HepG2 (cell line): Measurements from ENCODE around the gene MYO15A. TPM values are rescaled to one million over a fixed set of nuclear protein-coding genes. Genes with fewer than 3 reads are reported as not detected.
A peak's percentile ranks its signal among the peaks of the same experiment; 100 is the strongest.

Experiments
- HMG20B ChIP-seq: conservative IDR thresholded peaks from 2 replicates; pipeline ENCODE4 v1.6.1; 2016; ENCODE audit warnings: missing genetic modification reagents, missing compliant biosample characterization
- HNF1A ChIP-seq, 2 experiments: sonication (generic) in 1 of 2; formaldehyde crosslinking in 1 of 2; IDR thresholded peaks; 2 replicates each; pipeline versions ENCODE4 v1.4.0 to v1.6.1; 2016 to 2020; ENCODE audit warnings: borderline replicate concordance in 1 of 2, low read depth in 1 of 2, mild to moderate bottlenecking in 1 of 2, missing genetic modification reagents in 1 of 2
- HNF4G ChIP-seq, 2 experiments: sonication (generic) in 1 of 2; formaldehyde crosslinking in 1 of 2; IDR thresholded peaks; 2 replicates each; pipeline versions ENCODE4 v1.4.0 to v1.6.1; 2011 to 2020; ENCODE audit warnings: borderline replicate concordance in 2 of 2, low read depth in 2 of 2, mild to moderate bottlenecking in 2 of 2, low read length in 1 of 2, missing genetic modification reagents in 1 of 2, moderate library complexity in 1 of 2
- REXO4 ChIP-seq: sonication (generic); formaldehyde crosslinking; IDR thresholded peaks from 2 replicates; pipeline ENCODE4 v1.8.0; 2022; ENCODE audit warnings: missing genetic modification reagents, mild to moderate bottlenecking, borderline replicate concordance
- RXRB ChIP-seq: IDR thresholded peaks from 2 replicates; pipeline ENCODE4 v1.6.1; 2016; ENCODE audit warnings: borderline replicate concordance, missing genetic modification reagents, missing compliant biosample characterization
- TBP ChIP-seq: sonication (generic); formaldehyde crosslinking; IDR thresholded peaks from 2 replicates; pipeline ENCODE4 v1.5.0; 2020; ENCODE audit warnings: missing genetic modification reagents
- ZSCAN25 ChIP-seq: sonication (generic); formaldehyde crosslinking; IDR thresholded peaks from 2 replicates; pipeline ENCODE4 v1.8.0; 2022; ENCODE audit warnings: mild to moderate bottlenecking, missing genetic modification reagents
- polyA plus RNA-seq, 8 experiments: library from polyadenylated mRNA; depleted of rRNA in 3 of 8; stranded (reverse) in 7 of 8; unstranded in 1 of 8; fragments of >200 nt; fragmentation: Illumina TruSeq in 4 of 8; extraction: Trizol in 4 of 8; gene quantifications; 2 replicates each; pipeline versions ENCODE4 v1.2.1 to v1.2.3, GENCODE V29; 2011 to 2016; ENCODE audit warnings: low read depth in 4 of 8, missing spikeins in 1 of 8, mixed read lengths in 1 of 8; ENCODE audit not compliant: insufficient read depth in 1 of 8
- total RNA-seq, 5 experiments: library from RNA; depleted of rRNA; stranded (reverse); fragments of >200 nt; fragmentation: Illumina TruSeq; extraction: Trizol; gene quantifications; 2 replicates each; pipeline ENCODE4 v1.2.3, GENCODE V29; 2016; ENCODE audit warnings: low read depth in 1 of 5
- TF ChIP-seq, protein P1 (sequence below), 2 experiments: fragments of 450-650 bp in 1 of 2; sonication (generic) in 1 of 2; formaldehyde crosslinking in 1 of 2; IDR thresholded peaks; 2 replicates each; pipeline versions ENCODE4 v1.6.1 to v1.8.0; 2016 to 2022; ENCODE audit warnings: antibody characterized with exemption in 1 of 2, mild to moderate bottlenecking in 1 of 2, missing genetic modification reagents in 1 of 2
- TF ChIP-seq, protein P2 (sequence below): sonication (generic); formaldehyde crosslinking; IDR thresholded peaks from 2 replicates; pipeline ENCODE4 v1.4.0; 2020; ENCODE audit warnings: mild to moderate bottlenecking, missing genetic modification reagents

The MYO15A gene
- total and polyA plus RNA-seq, 2 of the 13 experiments (the other 11 are each of a cell fraction or from before 2014, with no cell fraction given) = 0.07 to 0.20 TPM

GRCh38 chr17:18138065-18138749 is 29.7 kb downstream of the MYO15A start (continued):
- TF ChIP-seq, protein P1, sequence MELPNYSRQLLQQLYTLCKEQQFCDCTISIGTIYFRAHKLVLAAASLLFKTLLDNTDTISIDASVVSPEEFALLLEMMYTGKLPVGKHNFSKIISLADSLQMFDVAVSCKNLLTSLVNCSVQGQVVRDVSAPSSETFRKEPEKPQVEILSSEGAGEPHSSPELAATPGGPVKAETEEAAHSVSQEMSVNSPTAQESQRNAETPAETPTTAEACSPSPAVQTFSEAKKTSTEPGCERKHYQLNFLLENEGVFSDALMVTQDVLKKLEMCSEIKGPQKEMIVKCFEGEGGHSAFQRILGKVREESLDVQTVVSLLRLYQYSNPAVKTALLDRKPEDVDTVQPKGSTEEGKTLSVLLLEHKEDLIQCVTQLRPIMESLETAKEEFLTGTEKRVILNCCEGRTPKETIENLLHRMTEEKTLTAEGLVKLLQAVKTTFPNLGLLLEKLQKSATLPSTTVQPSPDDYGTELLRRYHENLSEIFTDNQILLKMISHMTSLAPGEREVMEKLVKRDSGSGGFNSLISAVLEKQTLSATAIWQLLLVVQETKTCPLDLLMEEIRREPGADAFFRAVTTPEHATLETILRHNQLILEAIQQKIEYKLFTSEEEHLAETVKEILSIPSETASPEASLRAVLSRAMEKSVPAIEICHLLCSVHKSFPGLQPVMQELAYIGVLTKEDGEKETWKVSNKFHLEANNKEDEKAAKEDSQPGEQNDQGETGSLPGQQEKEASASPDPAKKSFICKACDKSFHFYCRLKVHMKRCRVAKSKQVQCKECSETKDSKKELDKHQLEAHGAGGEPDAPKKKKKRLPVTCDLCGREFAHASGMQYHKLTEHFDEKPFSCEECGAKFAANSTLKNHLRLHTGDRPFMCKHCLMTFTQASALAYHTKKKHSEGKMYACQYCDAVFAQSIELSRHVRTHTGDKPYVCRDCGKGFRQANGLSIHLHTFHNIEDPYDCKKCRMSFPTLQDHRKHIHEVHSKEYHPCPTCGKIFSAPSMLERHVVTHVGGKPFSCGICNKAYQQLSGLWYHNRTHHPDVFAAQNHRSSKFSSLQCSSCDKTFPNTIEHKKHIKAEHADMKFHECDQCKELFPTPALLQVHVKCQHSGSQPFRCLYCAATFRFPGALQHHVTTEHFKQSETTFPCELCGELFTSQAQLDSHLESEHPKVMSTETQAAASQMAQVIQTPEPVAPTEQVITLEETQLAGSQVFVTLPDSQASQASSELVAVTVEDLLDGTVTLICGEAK (IDR thresholded peaks at IDR 0.05) = no peak
- TF ChIP-seq, protein P1 (CRISPR knock-in tag; IDR thresholded peaks at IDR 0.05) = 0 out of 2 replicates have a peak, but pooled peaks have one; percentile 22
- TF ChIP-seq, protein P2, sequence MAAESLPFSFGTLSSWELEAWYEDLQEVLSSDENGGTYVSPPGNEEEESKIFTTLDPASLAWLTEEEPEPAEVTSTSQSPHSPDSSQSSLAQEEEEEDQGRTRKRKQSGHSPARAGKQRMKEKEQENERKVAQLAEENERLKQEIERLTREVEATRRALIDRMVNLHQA (CRISPR knock-in tag) = no peak
- TF ChIP-seq HMG20B (CRISPR knock-in tag) (no peak), REXO4 (no peak), HNF4G (IDR thresholded peaks at IDR 0.05; ENCODE audit: borderline replicate concordance, low read depth, low read length) (peak; percentile 87), HNF4G (CRISPR knock-in tag; IDR thresholded peaks at IDR 0.05; ENCODE audit: borderline replicate concordance, low read depth) (peak; percentile 74; the same call in 1 of the 2 replicates), RXRB (CRISPR knock-in tag) (peak; percentile 58; the same call in 1 of the 2 replicates), TBP (no peak), HNF1A (IDR thresholded peaks at IDR 0.05; ENCODE audit: low read depth) (no peak), HNF1A (CRISPR knock-in tag; IDR thresholded peaks at IDR 0.05; ENCODE audit: borderline replicate concordance) (0 out of 2 replicates have a peak, but pooled peaks have one; percentile 4), ZSCAN25 (CRISPR knock-in tag) (no peak)
